ENCODE data around the gene UGT1A8.

DNA sequence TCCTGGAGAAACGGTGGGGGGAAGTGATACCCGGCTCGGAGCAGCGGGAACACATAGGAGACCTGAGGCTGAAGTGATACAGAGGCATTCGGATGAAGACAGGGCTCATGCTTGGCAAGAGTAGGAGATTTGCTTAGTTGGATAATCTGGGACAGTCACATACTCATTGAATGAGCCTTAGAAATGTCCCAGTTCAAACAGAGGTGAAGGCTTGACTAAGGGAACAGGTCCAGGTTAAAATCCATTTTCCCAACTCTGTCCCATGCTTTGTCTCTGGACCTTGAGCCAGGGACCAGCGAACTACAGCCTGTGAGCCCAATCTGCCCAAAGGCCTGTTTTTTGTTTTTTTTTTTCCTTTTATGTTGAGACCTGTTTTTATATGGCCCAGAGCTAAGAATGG, 76.5 kb downstream of the UGT1A8 start:
- TF ChIP-seq, protein P1, sequence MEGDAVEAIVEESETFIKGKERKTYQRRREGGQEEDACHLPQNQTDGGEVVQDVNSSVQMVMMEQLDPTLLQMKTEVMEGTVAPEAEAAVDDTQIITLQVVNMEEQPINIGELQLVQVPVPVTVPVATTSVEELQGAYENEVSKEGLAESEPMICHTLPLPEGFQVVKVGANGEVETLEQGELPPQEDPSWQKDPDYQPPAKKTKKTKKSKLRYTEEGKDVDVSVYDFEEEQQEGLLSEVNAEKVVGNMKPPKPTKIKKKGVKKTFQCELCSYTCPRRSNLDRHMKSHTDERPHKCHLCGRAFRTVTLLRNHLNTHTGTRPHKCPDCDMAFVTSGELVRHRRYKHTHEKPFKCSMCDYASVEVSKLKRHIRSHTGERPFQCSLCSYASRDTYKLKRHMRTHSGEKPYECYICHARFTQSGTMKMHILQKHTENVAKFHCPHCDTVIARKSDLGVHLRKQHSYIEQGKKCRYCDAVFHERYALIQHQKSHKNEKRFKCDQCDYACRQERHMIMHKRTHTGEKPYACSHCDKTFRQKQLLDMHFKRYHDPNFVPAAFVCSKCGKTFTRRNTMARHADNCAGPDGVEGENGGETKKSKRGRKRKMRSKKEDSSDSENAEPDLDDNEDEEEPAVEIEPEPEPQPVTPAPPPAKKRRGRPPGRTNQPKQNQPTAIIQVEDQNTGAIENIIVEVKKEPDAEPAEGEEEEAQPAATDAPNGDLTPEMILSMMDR (IDR thresholded peaks at IDR 0.05 in 8 of 11, conservative IDR thresholded peaks at IDR 0.05 in 3 of 11): no peak
- no peak for TF ChIP-seq POLR2A (IDR thresholded peaks at IDR 0.05)

All from spleen (tissue), 7 donors.